Measurements from ENCODE around the gene TOP3B.
A peak's percentile ranks its signal among the peaks of the same experiment; 100 is the strongest.

The TOP3B gene

GRCh38 chr22:21972806-21973205, 9.8 kb downstream of the TOP3B start:
- no peak overlapping the region for H3K14ac ChIP-seq (ENCODE audit: low read length in 2 of 2)
- H3K23ac ChIP-seq (ENCODE audit: low read length in 2 of 2) = no peak overlapping the region
- no peak for DNase-seq
- WGBS = 93% methylated on average over 6 of the region's 6 CpGs
- H3K4me3 ChIP-seq (ENCODE audit: insufficient read depth in 1 of 2, low read depth in 1 of 2, low read length in 2 of 2) = no peak overlapping the region
- no peak overlapping the region for H4K91ac ChIP-seq (ENCODE audit: low read length)
- no peak overlapping the region for H2BK120ac ChIP-seq (ENCODE audit: low read depth, low read length)
- no peak overlapping the region for H2AFZ ChIP-seq (ENCODE audit: low read depth, low read length)
- H3K4me2 ChIP-seq (ENCODE audit: low read length, poor library complexity, severe bottlenecking) = no peak overlapping the region
- H2AK5ac ChIP-seq (ENCODE audit: low read length, severe bottlenecking) = no peak overlapping the region
- no peak overlapping the region for H2BK5ac ChIP-seq (ENCODE audit: low read depth, low read length, poor library complexity, severe bottlenecking)
- H3K4ac ChIP-seq (ENCODE audit: low read depth in 1 of 2, low read length in 2 of 2) = no peak overlapping the region
- H4K8ac ChIP-seq (ENCODE audit: low read length) = no peak overlapping the region
- H3K36me3 ChIP-seq (ENCODE audit: control insufficient read depth in 1 of 2, insufficient read depth in 2 of 2, low read depth in 1 of 2, low read length in 2 of 2) = peaks cover 76 to 79% of the 10 kb centered on the region in 2 experiments
- H3K9me3 ChIP-seq (ENCODE audit: control insufficient read depth, low read length) = no peaks in the 10 kb centered on the region
- no peak overlapping the region for H3K18ac ChIP-seq (ENCODE audit: low read depth in 1 of 2, low read length in 2 of 2)
- H3K27ac ChIP-seq (ENCODE audit: low read length, poor library complexity, severe bottlenecking) = no peak overlapping the region
- H2BK15ac ChIP-seq (ENCODE audit: low read depth, poor library complexity, severe bottlenecking) = no peak overlapping the region
- no peaks in the 10 kb centered on the region for H3K27me3 ChIP-seq (ENCODE audit: control insufficient read depth in 1 of 2, insufficient read depth in 1 of 2, low read length in 2 of 2)
- H2BK12ac ChIP-seq (ENCODE audit: low read length in 2 of 2) = no peak overlapping the region
- H3K9ac ChIP-seq (ENCODE audit: low read length) = no peak overlapping the region
- H3K79me1 ChIP-seq (replicated peaks; ENCODE audit: low read length, poor library complexity, severe bottlenecking) = peaks cover 41% of the 10 kb centered on the region
- H3K4me1 ChIP-seq (ENCODE audit: control insufficient read depth, insufficient read depth, low read depth, low read length) = peaks cover 2% of the 10 kb centered on the region

GRCh38 chr22:21972293-21972779, 10.3 kb downstream of the TOP3B start:
- H4K8ac ChIP-seq (ENCODE audit: low read length) = no peak overlapping the region
- H2BK15ac ChIP-seq (ENCODE audit: low read depth, poor library complexity, severe bottlenecking) = no peak overlapping the region
- H3K4me2 ChIP-seq (ENCODE audit: low read length, poor library complexity, severe bottlenecking) = no peak overlapping the region
- peaks cover 38% of the 10 kb centered on the region for H3K79me1 ChIP-seq (replicated peaks; ENCODE audit: low read length, poor library complexity, severe bottlenecking)
- H2BK12ac ChIP-seq (ENCODE audit: low read length in 2 of 2) = no peak overlapping the region
- DNase-seq = peak; percentile 34
- H3K27ac ChIP-seq (ENCODE audit: low read length, poor library complexity, severe bottlenecking) = no peak overlapping the region
- H2AFZ ChIP-seq (ENCODE audit: low read depth, low read length) = no peak overlapping the region
- no peak overlapping the region for H3K23ac ChIP-seq (ENCODE audit: low read length in 2 of 2)
- no peak overlapping the region for H2BK5ac ChIP-seq (ENCODE audit: low read depth, low read length, poor library complexity, severe bottlenecking)
- no peak overlapping the region for H3K14ac ChIP-seq (ENCODE audit: low read length in 2 of 2)
- H3K27me3 ChIP-seq (ENCODE audit: control insufficient read depth in 1 of 2, insufficient read depth in 1 of 2, low read length in 2 of 2) = no peaks in the 10 kb centered on the region
- no peak overlapping the region for H3K9ac ChIP-seq (ENCODE audit: low read length)
- H3K4me1 ChIP-seq (ENCODE audit: control insufficient read depth, insufficient read depth, low read depth, low read length) = peaks cover 2% of the 10 kb centered on the region
- no peak overlapping the region for H4K91ac ChIP-seq (ENCODE audit: low read length)
- H3K4me3 ChIP-seq (ENCODE audit: insufficient read depth in 1 of 2, low read depth in 1 of 2, low read length in 2 of 2) = no peak overlapping the region
- 89% methylated on average over 5 of the region's 7 CpGs for WGBS
- peaks cover 80 to 82% of the 10 kb centered on the region in 2 experiments for H3K36me3 ChIP-seq (ENCODE audit: control insufficient read depth in 1 of 2, insufficient read depth in 2 of 2, low read depth in 1 of 2, low read length in 2 of 2)
- no peaks in the 10 kb centered on the region for H3K9me3 ChIP-seq (ENCODE audit: control insufficient read depth, low read length)
- H3K4ac ChIP-seq (ENCODE audit: low read depth in 1 of 2, low read length in 2 of 2) = no peak overlapping the region
- H2AK5ac ChIP-seq (ENCODE audit: low read length, severe bottlenecking) = no peak overlapping the region
- no peak overlapping the region for H2BK120ac ChIP-seq (ENCODE audit: low read depth, low read length)
- no peak overlapping the region for H3K18ac ChIP-seq (ENCODE audit: low read depth in 1 of 2, low read length in 2 of 2)

GRCh38 chr22:21971858-21972275, 10.7 kb downstream of the TOP3B start:
- Histone ChIP-seq H3K14ac (ENCODE audit: low read length in 2 of 2) (no peak overlapping the region), H3K4ac (ENCODE audit: low read depth in 1 of 2, low read length in 2 of 2) (no peak overlapping the region), H3K36me3 (ENCODE audit: control insufficient read depth in 1 of 2, insufficient read depth in 2 of 2, low read depth in 1 of 2, low read length in 2 of 2) (peaks cover 85 to 86% of the 10 kb centered on the region in 2 experiments), H3K18ac (ENCODE audit: low read depth in 1 of 2, low read length in 2 of 2) (no peak overlapping the region), H3K27me3 (ENCODE audit: control insufficient read depth in 1 of 2, insufficient read depth in 1 of 2, low read length in 2 of 2) (no peaks in the 10 kb centered on the region), H2BK12ac (ENCODE audit: low read length in 2 of 2) (no peak overlapping the region), H3K27ac (ENCODE audit: low read length, poor library complexity, severe bottlenecking) (no peak overlapping the region), H3K23ac (ENCODE audit: low read length in 2 of 2) (no peak overlapping the region), H3K4me2 (ENCODE audit: low read length, poor library complexity, severe bottlenecking) (no peak overlapping the region), H4K91ac (ENCODE audit: low read length) (no peak overlapping the region), H2BK5ac (ENCODE audit: low read depth, low read length, poor library complexity, severe bottlenecking) (no peak overlapping the region), H3K79me1 (replicated peaks; ENCODE audit: low read length, poor library complexity, severe bottlenecking) (peaks cover 38% of the 10 kb centered on the region), H3K4me1 (ENCODE audit: control insufficient read depth, insufficient read depth, low read depth, low read length) (peaks cover 2% of the 10 kb centered on the region), H4K8ac (ENCODE audit: low read length) (no peak overlapping the region), H3K4me3 (ENCODE audit: insufficient read depth in 1 of 2, low read depth in 1 of 2, low read length in 2 of 2) (no peak overlapping the region), H3K9me3 (ENCODE audit: control insufficient read depth, low read length) (no peaks in the 10 kb centered on the region), H2BK15ac (ENCODE audit: low read depth, poor library complexity, severe bottlenecking) (no peak overlapping the region), H3K9ac (ENCODE audit: low read length) (no peak overlapping the region), H2AK5ac (ENCODE audit: low read length, severe bottlenecking) (no peak overlapping the region), H2AFZ (ENCODE audit: low read depth, low read length) (no peak overlapping the region), H2BK120ac (ENCODE audit: low read depth, low read length) (no peak overlapping the region)
- WGBS = 95% methylated on average over 6 of the region's 7 CpGs
- DNase-seq = no peak

GRCh38 chr22:21970800-21971617, 11.6 kb downstream of the TOP3B start:
- H4K8ac ChIP-seq (ENCODE audit: low read length) = no peak overlapping the region
- no peaks in the 10 kb centered on the region for H3K27me3 ChIP-seq (ENCODE audit: control insufficient read depth in 1 of 2, insufficient read depth in 1 of 2, low read length in 2 of 2)
- H3K4ac ChIP-seq (ENCODE audit: low read depth in 1 of 2, low read length in 2 of 2) = no peak overlapping the region
- H2BK5ac ChIP-seq (ENCODE audit: low read depth, low read length, poor library complexity, severe bottlenecking) = no peak overlapping the region
- H3K4me2 ChIP-seq (ENCODE audit: low read length, poor library complexity, severe bottlenecking) = no peak overlapping the region
- H3K23ac ChIP-seq (ENCODE audit: low read length in 2 of 2) = no peak overlapping the region
- no peak overlapping the region for H3K18ac ChIP-seq (ENCODE audit: low read depth in 1 of 2, low read length in 2 of 2)
- 97% methylated on average over 18 of the region's 18 CpGs for WGBS
- H4K91ac ChIP-seq (ENCODE audit: low read length) = no peak overlapping the region
- H2BK12ac ChIP-seq (ENCODE audit: low read length in 2 of 2) = no peak overlapping the region
- H3K14ac ChIP-seq (ENCODE audit: low read length in 2 of 2) = no peak overlapping the region
- H3K4me1 ChIP-seq (ENCODE audit: control insufficient read depth, insufficient read depth, low read depth, low read length) = no peaks in the 10 kb centered on the region
- no peak overlapping the region for H2AK5ac ChIP-seq (ENCODE audit: low read length, severe bottlenecking)
- H2BK15ac ChIP-seq (ENCODE audit: low read depth, poor library complexity, severe bottlenecking) = no peak overlapping the region
- DNase-seq = no peak
- H3K9me3 ChIP-seq (ENCODE audit: control insufficient read depth, low read length) = no peaks in the 10 kb centered on the region
- H3K4me3 ChIP-seq (ENCODE audit: insufficient read depth in 1 of 2, low read depth in 1 of 2, low read length in 2 of 2) = no peak overlapping the region
- H2BK120ac ChIP-seq (ENCODE audit: low read depth, low read length) = no peak overlapping the region
- H3K79me1 ChIP-seq (replicated peaks; ENCODE audit: low read length, poor library complexity, severe bottlenecking) = peaks cover 32% of the 10 kb centered on the region
- H3K36me3 ChIP-seq (ENCODE audit: control insufficient read depth in 1 of 2, insufficient read depth in 2 of 2, low read depth in 1 of 2, low read length in 2 of 2) = peaks cover 90 to 94% of the 10 kb centered on the region in 2 experiments
- no peak overlapping the region for H2AFZ ChIP-seq (ENCODE audit: low read depth, low read length)
- no peak overlapping the region for H3K27ac ChIP-seq (ENCODE audit: low read length, poor library complexity, severe bottlenecking)
- no peak overlapping the region for H3K9ac ChIP-seq (ENCODE audit: low read length)

Data from mesenchymal stem cell (in vitro differentiated cells and primary cell).